ENCODE results near the gene ITGBL1.

DNA sequence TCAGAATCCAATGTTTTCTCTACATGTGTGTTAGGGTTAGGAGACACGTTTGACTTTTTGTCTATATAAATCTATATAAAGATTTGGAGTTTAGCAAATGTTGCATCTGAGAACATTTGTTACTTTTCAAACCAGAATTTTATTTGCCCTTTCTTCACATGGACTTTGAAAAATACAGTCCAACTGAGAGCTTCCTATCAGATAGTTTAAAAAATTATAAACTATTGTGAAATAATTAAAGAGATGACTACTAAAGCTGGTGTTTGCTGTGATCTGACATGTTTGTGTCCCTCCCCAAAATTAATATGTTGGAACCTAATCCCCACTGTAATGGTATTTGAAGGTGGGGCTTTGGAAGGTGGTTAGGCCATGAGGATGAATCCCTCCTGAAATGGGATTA lies 297.1 kb downstream of the ITGBL1 start:
- no peak for TF ChIP-seq POLR2A (IDR thresholded peaks at IDR 0.05)
- TF ChIP-seq, protein P1, sequence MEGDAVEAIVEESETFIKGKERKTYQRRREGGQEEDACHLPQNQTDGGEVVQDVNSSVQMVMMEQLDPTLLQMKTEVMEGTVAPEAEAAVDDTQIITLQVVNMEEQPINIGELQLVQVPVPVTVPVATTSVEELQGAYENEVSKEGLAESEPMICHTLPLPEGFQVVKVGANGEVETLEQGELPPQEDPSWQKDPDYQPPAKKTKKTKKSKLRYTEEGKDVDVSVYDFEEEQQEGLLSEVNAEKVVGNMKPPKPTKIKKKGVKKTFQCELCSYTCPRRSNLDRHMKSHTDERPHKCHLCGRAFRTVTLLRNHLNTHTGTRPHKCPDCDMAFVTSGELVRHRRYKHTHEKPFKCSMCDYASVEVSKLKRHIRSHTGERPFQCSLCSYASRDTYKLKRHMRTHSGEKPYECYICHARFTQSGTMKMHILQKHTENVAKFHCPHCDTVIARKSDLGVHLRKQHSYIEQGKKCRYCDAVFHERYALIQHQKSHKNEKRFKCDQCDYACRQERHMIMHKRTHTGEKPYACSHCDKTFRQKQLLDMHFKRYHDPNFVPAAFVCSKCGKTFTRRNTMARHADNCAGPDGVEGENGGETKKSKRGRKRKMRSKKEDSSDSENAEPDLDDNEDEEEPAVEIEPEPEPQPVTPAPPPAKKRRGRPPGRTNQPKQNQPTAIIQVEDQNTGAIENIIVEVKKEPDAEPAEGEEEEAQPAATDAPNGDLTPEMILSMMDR (IDR thresholded peaks at IDR 0.05): no peak
- no peak for TF ChIP-seq POLR2AphosphoS5 (IDR thresholded peaks at IDR 0.05)

All from suprapubic skin (tissue), 4 donors.